ENCODE measurements around the gene SLC10A4.

DNA sequence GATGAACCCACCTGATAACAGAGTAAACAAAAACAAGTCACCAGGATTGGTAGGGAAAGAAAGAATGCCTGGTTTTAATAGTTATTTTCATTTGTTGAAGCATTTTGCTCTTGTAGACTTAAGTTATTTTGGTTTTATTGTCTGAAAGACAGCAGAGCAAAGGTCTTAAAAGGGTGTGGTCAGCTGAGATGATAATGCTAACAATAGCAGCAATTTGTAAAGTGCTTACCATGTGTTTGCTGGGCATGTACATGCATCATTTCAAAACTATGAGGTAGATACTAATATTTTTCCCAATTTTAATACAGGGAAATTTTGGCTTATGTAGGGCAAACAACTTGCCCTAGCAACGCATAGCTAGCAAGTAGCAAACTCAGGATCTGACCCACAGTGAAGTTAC lies 46.8 kb upstream of the SLC10A4 start:
- TF ChIP-seq, protein P1, sequence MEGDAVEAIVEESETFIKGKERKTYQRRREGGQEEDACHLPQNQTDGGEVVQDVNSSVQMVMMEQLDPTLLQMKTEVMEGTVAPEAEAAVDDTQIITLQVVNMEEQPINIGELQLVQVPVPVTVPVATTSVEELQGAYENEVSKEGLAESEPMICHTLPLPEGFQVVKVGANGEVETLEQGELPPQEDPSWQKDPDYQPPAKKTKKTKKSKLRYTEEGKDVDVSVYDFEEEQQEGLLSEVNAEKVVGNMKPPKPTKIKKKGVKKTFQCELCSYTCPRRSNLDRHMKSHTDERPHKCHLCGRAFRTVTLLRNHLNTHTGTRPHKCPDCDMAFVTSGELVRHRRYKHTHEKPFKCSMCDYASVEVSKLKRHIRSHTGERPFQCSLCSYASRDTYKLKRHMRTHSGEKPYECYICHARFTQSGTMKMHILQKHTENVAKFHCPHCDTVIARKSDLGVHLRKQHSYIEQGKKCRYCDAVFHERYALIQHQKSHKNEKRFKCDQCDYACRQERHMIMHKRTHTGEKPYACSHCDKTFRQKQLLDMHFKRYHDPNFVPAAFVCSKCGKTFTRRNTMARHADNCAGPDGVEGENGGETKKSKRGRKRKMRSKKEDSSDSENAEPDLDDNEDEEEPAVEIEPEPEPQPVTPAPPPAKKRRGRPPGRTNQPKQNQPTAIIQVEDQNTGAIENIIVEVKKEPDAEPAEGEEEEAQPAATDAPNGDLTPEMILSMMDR (conservative IDR thresholded peaks at IDR 0.05 in 1 of 2, IDR thresholded peaks at IDR 0.05 in 1 of 2; ENCODE audit: extremely low read depth in 1 of 2, insufficient read depth in 1 of 2, low read depth in 1 of 2, low read length in 2 of 2) = no peak
- TF ChIP-seq EZH2 (IDR thresholded peaks at IDR 0.05; ENCODE audit: borderline replicate concordance, low read length) = no peak
